HG03460 (cell line): Measurements from ENCODE around the gene GCFC2.
"Not testable (repeated sequence)": the region's sequence is repeated elsewhere in the genome, so short reads cannot be mapped to it uniquely, and the experiment has no call there.

Experiments used
- ATAC-seq: cut with Tn5 transposase; IDR thresholded peaks from one replicate; pipeline ENCODE4 v1.9.1; 2021; ENCODE audit not compliant: unreplicated experiment

The GCFC2 gene

GRCh38 chr2:75680402-75680801 lies 30.3 kb downstream of the GCFC2 start:
- ATAC-seq, result no peak

GRCh38 chr2:75679556-75679955 lies 31.2 kb downstream of the GCFC2 start:
- no peak for ATAC-seq

DNA sequence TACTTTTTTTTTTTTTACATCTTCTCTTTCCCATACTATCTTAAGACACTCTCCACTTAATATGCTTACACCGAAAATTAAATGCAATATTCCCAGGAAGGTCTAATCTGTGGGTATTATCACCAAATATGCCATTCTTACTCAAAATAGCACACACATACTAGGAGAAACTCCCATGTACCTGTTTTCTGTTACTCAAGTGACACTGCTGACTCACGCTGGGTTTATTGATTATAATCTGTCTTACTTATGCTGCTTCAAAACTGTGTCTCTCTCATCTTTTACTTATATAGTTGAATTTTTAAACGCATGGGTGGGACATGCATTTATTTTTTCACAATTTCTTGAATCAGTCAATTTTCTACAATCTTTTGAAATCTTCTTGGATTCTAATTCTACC lies 34.3 kb downstream of the GCFC2 start:
- ATAC-seq, result no peak

DNA sequence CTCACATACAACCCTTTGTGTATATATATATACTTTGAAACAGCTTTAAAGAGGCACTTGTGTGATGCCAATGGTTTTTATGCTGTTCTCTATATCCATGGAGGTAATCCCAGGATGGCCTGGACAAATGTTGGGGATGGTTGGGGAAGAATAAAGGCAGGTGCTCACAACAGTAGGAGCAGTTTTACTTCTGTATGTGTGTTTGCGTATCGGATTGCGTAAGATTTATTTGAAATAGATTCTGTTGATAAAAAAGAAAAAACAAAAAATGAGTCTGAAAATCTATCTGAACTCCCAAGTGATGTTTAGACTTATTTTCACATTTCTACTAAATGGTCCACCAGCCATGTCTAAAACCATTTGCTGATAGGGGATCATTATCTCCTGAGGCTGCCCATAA lies 34.8 kb downstream of the GCFC2 start:
- ATAC-seq, result no peak

DNA sequence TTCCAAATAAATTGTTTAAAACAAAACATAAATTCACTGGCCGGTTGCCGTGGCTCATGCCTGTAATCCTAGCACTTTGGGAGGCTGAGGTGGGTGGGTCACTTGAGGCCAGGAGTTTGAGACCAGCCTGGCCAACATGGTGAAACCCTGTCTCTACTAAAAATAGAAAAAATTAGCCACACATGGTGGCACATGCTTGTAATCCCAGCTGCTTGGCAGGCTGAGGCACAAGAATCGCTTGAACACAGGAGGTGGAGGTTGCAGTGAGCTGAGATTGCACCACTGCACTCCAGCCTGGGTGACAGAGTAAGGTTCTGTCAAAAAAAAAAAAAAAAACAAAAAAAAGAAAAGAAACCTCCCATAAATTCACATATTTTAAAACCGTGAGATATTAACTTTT lies 35.3 kb downstream of the GCFC2 start:
- ATAC-seq, result not testable (repeated sequence)

- ATAC-seq, result no peak
Measured at GRCh38 chr2:75667884-75668283, 42.8 kb downstream of the GCFC2 start.

GRCh38 chr2:75666911-75667310 lies 43.8 kb downstream of the GCFC2 start:
- ATAC-seq, result no peak

- no peak for ATAC-seq
Measured at GRCh38 chr2:75657798-75658197, 52.9 kb downstream of the GCFC2 start.

DNA sequence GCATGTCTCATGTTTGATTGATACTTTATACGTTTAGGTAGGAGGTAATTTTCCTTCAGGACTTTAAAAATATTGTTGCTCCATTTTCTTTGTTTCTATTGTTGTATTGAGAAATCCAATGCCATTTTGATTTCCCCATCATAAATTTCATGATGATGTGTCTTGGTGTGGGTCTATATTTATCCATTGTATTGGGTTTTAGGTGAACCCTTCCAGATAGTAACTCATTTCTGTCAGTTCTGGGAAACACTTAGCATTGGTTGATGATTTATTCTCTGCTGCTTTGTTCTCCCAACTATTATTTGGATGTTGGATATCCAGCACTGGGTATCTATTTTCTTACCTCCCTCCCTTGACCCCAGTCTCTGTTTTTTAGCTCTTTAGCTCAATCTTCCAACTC lies 54.2 kb downstream of the GCFC2 start:
- no peak for ATAC-seq

- no peak for ATAC-seq
Measured at GRCh38 chr2:75655861-75656260, 54.9 kb downstream of the GCFC2 start.

DNA sequence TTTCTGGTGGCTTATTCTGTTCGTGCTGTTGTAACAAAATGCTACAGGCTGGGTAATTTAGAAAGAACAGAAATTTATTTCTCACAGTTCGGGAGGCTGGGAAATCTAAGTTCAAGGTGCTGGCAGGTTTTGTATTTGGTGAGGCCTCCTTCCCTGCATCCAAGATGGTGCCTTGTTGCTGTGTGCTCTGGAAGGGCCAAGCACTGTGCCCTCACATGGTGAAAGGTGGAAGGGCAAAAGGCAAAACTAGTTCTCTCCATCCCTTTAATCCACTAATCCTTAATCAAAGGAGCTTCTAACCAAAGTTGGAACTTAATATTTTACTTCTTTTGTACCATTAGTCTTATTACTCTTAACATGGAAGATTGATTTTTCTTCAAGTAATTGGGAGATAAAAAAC lies 56.7 kb downstream of the GCFC2 start:
- ATAC-seq, result no peak

DNA sequence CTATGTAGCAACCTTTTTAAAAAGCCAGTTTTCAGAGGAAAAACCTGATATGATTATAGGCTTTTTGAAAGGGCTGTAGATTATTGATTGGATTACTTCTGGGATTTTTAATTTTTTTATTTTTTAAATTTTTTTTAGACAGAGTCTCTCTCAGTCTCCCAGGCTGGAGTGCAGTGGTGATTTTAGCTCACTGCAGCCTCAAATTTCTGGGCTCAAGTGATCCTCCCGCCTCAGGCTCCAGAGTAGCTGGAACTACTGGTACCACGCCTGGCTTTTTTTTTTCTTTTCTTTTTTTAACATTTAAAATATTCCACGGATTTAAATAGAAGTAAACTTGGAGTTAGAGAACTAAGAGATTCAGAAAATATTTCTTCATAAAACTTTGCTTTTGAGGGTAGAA lies 62.9 kb downstream of the GCFC2 start:
- no peak for ATAC-seq

GRCh38 chr2:75646583-75647425 lies 63.9 kb downstream of the GCFC2 start, which contains the start of gene MRPL19:
TSS of gene MRPL19 (plus strand) at chr2:75646783. CDS start at chr2:75646808, 25 bp downstream.
- peak; percentile 95 for ATAC-seq

DNA sequence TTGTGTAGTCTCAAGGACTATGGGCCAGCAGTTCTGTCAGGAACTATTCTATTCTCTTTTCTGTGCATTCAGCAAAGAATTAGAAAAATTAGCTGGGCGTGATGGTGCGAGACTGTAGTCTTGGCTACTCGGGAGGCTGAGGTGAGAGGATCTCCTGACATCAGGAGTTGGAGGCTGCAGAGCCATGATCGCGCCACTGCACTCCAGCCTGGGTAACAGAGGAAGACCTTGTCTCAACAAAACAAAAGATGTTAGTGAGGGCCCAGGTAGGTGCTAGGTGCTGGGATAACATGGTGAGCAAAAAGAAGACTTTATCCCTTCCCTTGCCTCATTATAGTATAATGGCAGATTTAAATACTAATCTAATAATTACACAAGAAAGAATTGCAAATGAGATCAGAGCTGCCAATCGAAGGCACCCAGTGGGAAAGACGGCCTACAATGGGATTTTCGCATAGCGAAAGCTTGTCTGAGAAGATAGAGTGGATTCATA lies 64.6 kb downstream of the GCFC2 start:
- ATAC-seq, result peak; percentile 1

DNA sequence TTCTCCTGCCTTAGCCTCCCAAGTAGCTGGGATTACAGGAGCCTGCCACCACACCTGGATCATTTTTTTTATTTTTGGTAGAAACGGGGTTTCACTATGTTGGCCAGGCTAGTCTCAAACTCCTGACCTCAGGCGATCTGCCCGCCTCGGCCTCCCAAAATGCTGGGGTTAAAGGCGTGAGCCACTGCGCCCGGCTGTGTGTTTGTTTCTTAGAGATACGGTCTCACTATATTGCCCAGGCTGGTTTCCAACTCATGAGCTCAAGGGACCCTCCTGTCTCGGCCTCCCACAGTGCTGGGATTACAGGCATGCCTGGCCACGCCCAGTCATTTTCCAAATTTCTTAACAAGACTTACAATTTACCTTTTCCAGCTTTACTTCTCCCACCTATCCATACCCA lies 65.1 kb downstream of the GCFC2 start:
- no peak for ATAC-seq

DNA sequence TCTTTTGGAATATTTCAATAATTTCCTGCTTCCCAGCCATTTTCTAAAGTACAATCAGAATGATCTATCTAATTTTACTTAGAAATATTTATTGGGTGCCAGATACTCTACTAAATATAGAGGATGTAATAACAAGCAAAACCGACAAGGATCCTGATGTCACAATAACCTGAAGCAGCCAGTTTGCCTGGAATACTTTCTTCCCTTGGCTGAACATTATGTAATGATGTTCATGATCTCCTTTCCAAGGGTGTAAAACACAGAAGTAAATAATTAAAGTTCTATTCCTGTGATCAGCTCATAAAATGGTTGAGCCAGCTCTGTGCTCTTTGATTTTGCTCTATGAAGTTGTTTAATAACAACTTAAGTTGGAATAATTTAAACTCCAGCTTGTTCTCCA lies 66.7 kb downstream of the GCFC2 start:
- ATAC-seq, result no peak

DNA sequence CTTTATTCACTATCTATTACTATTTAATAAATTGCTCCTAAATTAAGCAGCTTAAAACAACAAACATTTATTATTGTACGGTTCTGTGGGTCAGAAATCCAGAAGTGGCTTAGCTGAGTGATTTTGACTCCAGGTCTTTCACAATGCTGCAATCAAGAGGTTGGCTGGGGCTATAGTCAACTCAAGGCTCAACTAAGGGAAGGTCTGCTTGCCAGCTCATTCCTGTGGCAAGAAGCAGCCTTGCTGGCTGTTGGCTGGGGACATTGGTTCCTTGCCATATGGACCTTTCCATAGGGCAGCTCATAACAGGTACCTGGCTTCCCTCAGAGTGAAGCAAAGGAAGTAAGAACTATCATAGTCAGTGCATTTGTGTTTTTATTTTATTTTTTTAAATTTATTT lies 69.1 kb downstream of the GCFC2 start:
- ATAC-seq, result no peak

- peak; percentile 94 for ATAC-seq
Measured at GRCh38 chr2:75640621-75641121, 70.0 kb downstream of the GCFC2 start.

DNA sequence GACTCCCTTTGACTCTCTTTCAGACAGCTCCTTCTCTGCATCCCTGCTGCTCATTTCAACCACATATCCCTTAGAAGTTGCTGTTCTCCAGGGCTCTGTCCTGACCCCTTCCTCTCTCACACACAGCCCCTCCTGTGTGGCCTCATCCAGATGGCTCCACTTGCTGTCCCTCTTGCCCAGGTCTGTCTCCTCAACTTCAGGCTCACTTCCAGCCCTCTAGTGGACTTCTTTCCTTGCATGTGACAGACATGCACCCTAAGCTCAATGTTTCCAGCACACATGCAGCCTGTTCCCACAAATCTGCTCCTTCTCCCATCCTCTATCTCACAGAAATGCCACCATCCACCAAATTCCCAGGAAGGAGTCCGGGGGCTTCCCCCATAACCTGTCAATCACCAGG lies 73.1 kb downstream of the GCFC2 start:
- no peak for ATAC-seq

- ATAC-seq, result no peak
Measured at GRCh38 chr2:75634945-75635344, 75.8 kb downstream of the GCFC2 start.

DNA sequence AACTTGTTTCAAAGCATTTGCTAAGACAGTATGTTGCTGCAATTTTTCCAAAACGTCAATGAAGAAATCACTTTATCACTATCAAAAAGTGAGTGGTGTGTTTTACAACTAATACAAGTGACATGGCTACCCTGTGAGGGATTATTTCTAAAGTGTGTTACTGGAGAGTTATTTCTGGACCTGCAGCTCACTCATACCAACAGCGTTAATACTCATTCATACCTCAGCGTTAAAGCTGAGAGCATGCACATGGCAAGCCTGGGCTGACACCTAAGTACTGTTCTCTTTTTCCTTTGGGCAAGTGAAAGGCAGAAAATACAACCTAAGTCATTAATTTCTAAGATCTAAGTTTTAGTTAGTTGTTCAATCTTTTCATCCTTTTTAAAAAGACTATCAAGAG lies 77.1 kb downstream of the GCFC2 start:
- no peak for ATAC-seq

- no peak for ATAC-seq
Measured at GRCh38 chr2:75632813-75633212, 77.9 kb downstream of the GCFC2 start.
